GM23338 (cell line): ENCODE measurements around the gene RHNO1. TPM values are rescaled to one million over a fixed set of nuclear protein-coding genes. Genes with fewer than 3 reads are reported as not detected.

Experiments used
- ATAC-seq: fragments of 200-7000 bp; cut with Tn5 transposase; 3 replicates; pipeline ENCODE4 v1.9.1; 2020
- DNase-seq: peaks from one replicate; pipeline ENCODE4 v3.0.0-alpha.2; 2015; ENCODE audit warnings: low spot score
- H2AFZ ChIP-seq: fragments of 200-600 bp; sonication (generic); 2 replicates; pipeline ENCODE4 v1.8.0; 2016; ENCODE audit warnings: antibody characterized with exemption, mild to moderate bottlenecking, moderate library complexity
- H3F3A ChIP-seq: fragments of 200-600 bp; sonication (generic); replicated peaks from 2 replicates; pipeline ENCODE4 v1.8.0; 2017; ENCODE audit warnings: antibody characterized with exemption, mixed run types, low read depth
- H3K27ac ChIP-seq: fragments of 200-600 bp; sonication (generic); 2 replicates; pipeline ENCODE4 v1.6.1; 2016; ENCODE audit warnings: low read depth
- H3K27me3 ChIP-seq: fragments of 200-600 bp; sonication (generic); 2 replicates; pipeline ENCODE4 v1.8.0; 2016; ENCODE audit warnings: mild to moderate bottlenecking, mixed run types, moderate library complexity; ENCODE audit not compliant: insufficient read depth
- H3K36me3 ChIP-seq: fragments of 200-600 bp; sonication (generic); 2 replicates; pipeline ENCODE4 v1.8.0; 2016; ENCODE audit warnings: mild to moderate bottlenecking; ENCODE audit not compliant: insufficient read depth
- H3K4me1 ChIP-seq: fragments of 200-600 bp; sonication (generic); 2 replicates; pipeline ENCODE4 v1.8.0; 2016; ENCODE audit warnings: mild to moderate bottlenecking, moderate library complexity; ENCODE audit not compliant: insufficient read depth
- H3K4me2 ChIP-seq: fragments of 200-600 bp; sonication (generic); 2 replicates; pipeline ENCODE4 v1.7.1; 2017; ENCODE audit warnings: mixed run types
- H3K4me3 ChIP-seq: fragments of 200-600 bp; sonication (generic); 2 replicates; pipeline ENCODE4 v1.6.1; 2016; ENCODE audit warnings: mixed run types
- H3K79me2 ChIP-seq: fragments of 200-600 bp; sonication (generic); replicated peaks from 2 replicates; pipeline ENCODE4 v1.8.0; 2017; ENCODE audit warnings: mild to moderate bottlenecking; ENCODE audit not compliant: insufficient read depth
- H3K9me2 ChIP-seq: fragments of 200-600 bp; sonication (generic); 2 replicates; pipeline ENCODE4 v1.8.0; 2017; ENCODE audit not compliant: insufficient read depth
- H4K20me1 ChIP-seq: fragments of 200-600 bp; sonication (generic); replicated peaks from 2 replicates; pipeline ENCODE4 v1.8.0; 2017; ENCODE audit warnings: mild to moderate bottlenecking; ENCODE audit not compliant: insufficient read depth
- H3K27ac Mint-ChIP-seq: 2 replicates; pipeline ENCODE4 v1.8.0; 2020; ENCODE audit warnings: inconsistent platforms, mild to moderate bottlenecking, moderate library complexity, mixed read lengths
- H3K27me3 Mint-ChIP-seq: 3 replicates; pipeline ENCODE4 v1.8.0; 2022; ENCODE audit warnings: low read depth, mild to moderate bottlenecking, moderate library complexity, mixed read lengths, inconsistent platforms; ENCODE audit not compliant: insufficient read depth, poor library complexity
- H3K36me3 Mint-ChIP-seq: 3 replicates; pipeline ENCODE4 v1.8.0; 2021; ENCODE audit warnings: low read depth, mild to moderate bottlenecking, inconsistent platforms, moderate library complexity, mixed read lengths
- H3K4me1 Mint-ChIP-seq: 3 replicates; pipeline ENCODE4 v1.8.0; 2020; ENCODE audit warnings: mild to moderate bottlenecking, inconsistent platforms, mixed read lengths
- H3K4me3 Mint-ChIP-seq: 3 replicates; pipeline ENCODE4 v1.8.0; 2021; ENCODE audit warnings: moderate library complexity, mild to moderate bottlenecking, inconsistent platforms, mixed read lengths
- H3K9me3 Mint-ChIP-seq: 3 replicates; pipeline ENCODE4 v1.8.0; 2020; ENCODE audit warnings: moderate library complexity, mild to moderate bottlenecking, inconsistent platforms, mixed read lengths
- EZH2phosphoT487 ChIP-seq: fragments of 200-600 bp; sonication (generic); IDR thresholded peaks from one replicate; pipeline ENCODE4 v1.8.1; 2018; ENCODE audit warnings: antibody characterized with exemption; ENCODE audit not compliant: unreplicated experiment
- NANOG ChIP-seq: IDR thresholded peaks from 2 replicates; pipeline ENCODE4 v1.6.1; 2016; ENCODE audit warnings: antibody characterized with exemption, borderline replicate concordance
- POLR2AphosphoS5 ChIP-seq: IDR thresholded peaks from 2 replicates; pipeline ENCODE4 v1.6.1; 2016; ENCODE audit warnings: antibody characterized with exemption, low read depth
- ZNF462 ChIP-seq: fragments of 250-450 bp; sonication (Bioruptor Pico); IDR thresholded peaks from 2 replicates; pipeline ENCODE4 v1.5.0; 2020; ENCODE audit warnings: mild to moderate bottlenecking, moderate library complexity
- polyA plus RNA-seq: library from polyadenylated mRNA; unstranded; fragments of >200 nt; fragmentation: Nextera tagmentation; extraction: Ambion mirVana; gene quantifications from 2 replicates; pipeline ENCODE4 v1.2.1, GENCODE V29; 2016
- total RNA-seq: library from RNA; depleted of rRNA; stranded (reverse); fragments of >200 nt; shearing (Covaris generic); gene quantifications from 2 replicates; pipeline ENCODE4 v1.2.3, GENCODE V29; 2014
- TF ChIP-seq, protein P1 (sequence below): IDR thresholded peaks from one replicate; pipeline ENCODE4 v1.6.1; 2018; ENCODE audit warnings: antibody characterized with exemption; ENCODE audit not compliant: unreplicated experiment

The RHNO1 gene
- total and polyA plus RNA-seq, 2 experiments from 2014 or later: 56.4 to 63.8 TPM

- TF ChIP-seq ZNF462 (CRISPR knock-in tag): no peak
These were observed 34.1 kb upstream of the RHNO1 start (continued) for GRCh38 chr12:2842948-2843347.

- Histone ChIP-seq H3F3A (no peaks in the 10 kb centered on the region), H2AFZ (no peak overlapping the region), H3K36me3 (no peaks in the 10 kb centered on the region), H3K27me3 (no peaks in the 10 kb centered on the region), H3K9me2 (no peaks in the 10 kb centered on the region), H4K20me1 (no peaks in the 10 kb centered on the region), H3K4me2 (no peak overlapping the region), H3K4me1 (peaks cover 7% of the 10 kb centered on the region; the same call in 1 of the 2 replicates), H3K27ac (no peak overlapping the region), H3K79me2 (no peaks in the 10 kb centered on the region), H3K4me3 (no peak overlapping the region)
- no peaks in the 10 kb centered on the region for H3K9me3 Mint-ChIP-seq
- peaks cover 1% of the 10 kb centered on the region; the same call in 2 of the 3 replicates for H3K36me3 Mint-ChIP-seq
- peak overlapping the region; percentile 17; the same call in 1 of the 2 replicates for H3K27ac Mint-ChIP-seq
- no peak for DNase-seq
- no peak overlapping the region for H3K4me3 Mint-ChIP-seq
- ATAC-seq: no peak
- peaks cover 25% of the 10 kb centered on the region for H3K4me1 Mint-ChIP-seq
- peaks cover 5% of the 10 kb centered on the region for H3K27me3 Mint-ChIP-seq
- no peak for TF ChIP-seq POLR2AphosphoS5
- TF ChIP-seq ZNF462 (CRISPR knock-in tag): no peak
- TF ChIP-seq EZH2phosphoT487: no peak
- TF ChIP-seq NANOG: no peak
- TF ChIP-seq, protein P1, sequence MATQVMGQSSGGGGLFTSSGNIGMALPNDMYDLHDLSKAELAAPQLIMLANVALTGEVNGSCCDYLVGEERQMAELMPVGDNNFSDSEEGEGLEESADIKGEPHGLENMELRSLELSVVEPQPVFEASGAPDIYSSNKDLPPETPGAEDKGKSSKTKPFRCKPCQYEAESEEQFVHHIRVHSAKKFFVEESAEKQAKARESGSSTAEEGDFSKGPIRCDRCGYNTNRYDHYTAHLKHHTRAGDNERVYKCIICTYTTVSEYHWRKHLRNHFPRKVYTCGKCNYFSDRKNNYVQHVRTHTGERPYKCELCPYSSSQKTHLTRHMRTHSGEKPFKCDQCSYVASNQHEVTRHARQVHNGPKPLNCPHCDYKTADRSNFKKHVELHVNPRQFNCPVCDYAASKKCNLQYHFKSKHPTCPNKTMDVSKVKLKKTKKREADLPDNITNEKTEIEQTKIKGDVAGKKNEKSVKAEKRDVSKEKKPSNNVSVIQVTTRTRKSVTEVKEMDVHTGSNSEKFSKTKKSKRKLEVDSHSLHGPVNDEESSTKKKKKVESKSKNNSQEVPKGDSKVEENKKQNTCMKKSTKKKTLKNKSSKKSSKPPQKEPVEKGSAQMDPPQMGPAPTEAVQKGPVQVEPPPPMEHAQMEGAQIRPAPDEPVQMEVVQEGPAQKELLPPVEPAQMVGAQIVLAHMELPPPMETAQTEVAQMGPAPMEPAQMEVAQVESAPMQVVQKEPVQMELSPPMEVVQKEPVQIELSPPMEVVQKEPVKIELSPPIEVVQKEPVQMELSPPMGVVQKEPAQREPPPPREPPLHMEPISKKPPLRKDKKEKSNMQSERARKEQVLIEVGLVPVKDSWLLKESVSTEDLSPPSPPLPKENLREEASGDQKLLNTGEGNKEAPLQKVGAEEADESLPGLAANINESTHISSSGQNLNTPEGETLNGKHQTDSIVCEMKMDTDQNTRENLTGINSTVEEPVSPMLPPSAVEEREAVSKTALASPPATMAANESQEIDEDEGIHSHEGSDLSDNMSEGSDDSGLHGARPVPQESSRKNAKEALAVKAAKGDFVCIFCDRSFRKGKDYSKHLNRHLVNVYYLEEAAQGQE: no peak
These were observed 32.2 kb upstream of the RHNO1 start for GRCh38 chr12:2844786-2845185.
